ENCODE results near the gene EIF2AK3.
"Not testable (repeated sequence)": the region's sequence is repeated elsewhere in the genome, so short reads cannot be mapped to it uniquely, and the experiment has no call there.

Gene EIF2AK3

GRCh38 chr2:88627055-88627855 lies at the start of gene EIF2AK3:
Gene EIF2AK3 (minus strand): TSS chr2:88627464. CDS start chr2:88627274, 190 bp downstream.
- peak; percentile 99 for DNase-seq (ENCODE audit: low spot score)

DNA sequence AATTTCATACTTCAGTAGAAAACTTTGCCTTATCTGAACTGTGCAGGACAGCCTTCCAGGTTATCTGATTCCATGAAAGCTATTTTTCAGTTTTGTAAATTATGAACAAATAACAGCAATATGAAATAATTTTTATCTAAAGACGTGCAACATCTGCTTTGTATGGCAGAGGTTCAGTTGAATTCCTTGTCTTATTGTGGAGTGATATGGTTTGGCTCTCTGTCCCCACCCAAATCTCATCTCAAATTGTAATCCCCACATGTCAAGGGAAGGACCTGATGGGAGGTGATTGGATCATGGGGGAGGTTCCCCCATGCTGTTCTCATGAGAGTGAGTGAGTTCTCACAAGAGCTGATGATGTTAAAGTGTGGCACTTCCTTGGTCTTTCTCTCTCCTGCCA lies 46.1 kb upstream of the EIF2AK3 start:
- DNase-seq (ENCODE audit: low spot score): no peak

GRCh38 chr2:88671786-88672427 lies 44.6 kb upstream of the EIF2AK3 start:
- peak; percentile 72 for DNase-seq (ENCODE audit: low spot score)

- peak; percentile 15 for DNase-seq (ENCODE audit: low spot score)
Observed at GRCh38 chr2:88669482-88670214, 42.4 kb upstream of the EIF2AK3 start.

DNA sequence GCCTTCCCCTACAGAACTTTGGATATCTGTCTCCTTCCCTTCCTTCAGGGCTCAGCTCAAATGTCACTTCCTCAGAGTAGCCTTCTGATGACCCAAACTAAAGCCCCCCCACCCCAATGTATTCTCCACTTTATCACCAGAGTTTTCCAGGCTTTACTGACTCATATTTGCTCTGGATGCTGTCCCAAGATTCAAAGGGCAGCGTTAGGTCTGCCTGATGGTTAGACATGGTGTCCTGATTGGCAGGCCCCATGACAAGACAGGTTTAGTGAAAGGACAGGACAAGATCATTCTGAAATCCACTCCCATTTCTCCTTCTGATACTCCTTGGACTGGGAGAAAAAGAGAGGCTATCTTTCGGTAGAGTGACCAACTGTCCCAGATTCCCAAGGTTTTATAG lies 41.6 kb upstream of the EIF2AK3 start:
- no peak for DNase-seq (ENCODE audit: low spot score)

DNA sequence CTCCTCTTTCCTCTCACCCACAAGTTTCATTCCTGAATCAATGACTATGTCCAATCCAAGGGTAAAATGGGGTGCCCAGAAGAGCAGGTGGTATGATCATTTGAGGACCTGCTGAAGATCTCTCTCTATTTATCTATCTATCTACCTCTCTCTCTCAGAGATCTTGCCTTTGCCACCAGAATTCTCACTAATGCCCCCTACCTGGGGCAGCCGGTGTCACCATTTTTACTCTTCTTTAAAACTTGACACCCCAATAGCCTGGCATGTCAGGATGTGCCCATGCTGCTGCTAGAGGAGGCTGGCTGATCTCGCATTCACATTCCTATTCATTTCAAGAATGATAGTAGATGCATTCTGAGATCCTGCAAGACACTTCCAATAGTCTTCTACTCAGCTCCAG lies 40.0 kb upstream of the EIF2AK3 start:
- no peak for DNase-seq (ENCODE audit: low spot score)

DNA sequence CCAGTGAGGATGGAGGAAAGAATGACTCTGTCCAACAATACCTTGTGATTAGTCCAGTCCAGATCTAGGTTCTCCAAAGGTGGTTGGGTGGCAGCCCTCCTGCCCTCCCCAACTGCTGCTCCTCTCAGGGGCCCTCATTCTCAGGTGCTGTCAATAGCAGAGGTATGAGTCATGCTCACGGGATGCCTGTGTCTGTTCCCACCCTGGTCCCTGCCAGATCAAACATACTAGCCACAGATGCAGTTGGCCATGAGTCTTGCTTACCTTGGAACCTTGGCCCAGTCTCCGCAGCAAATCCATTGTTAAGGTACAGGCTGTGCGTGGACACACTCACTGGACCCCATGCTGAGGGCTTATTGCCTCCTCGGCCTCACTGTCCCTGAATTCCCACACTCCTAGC lies 39.3 kb upstream of the EIF2AK3 start:
- no peak for DNase-seq (ENCODE audit: low spot score)

GRCh38 chr2:88660622-88661021 lies 33.4 kb upstream of the EIF2AK3 start:
- no peak for DNase-seq (ENCODE audit: low spot score)

GRCh38 chr2:88659538-88659915 lies 32.3 kb upstream of the EIF2AK3 start:
- no peak for DNase-seq (ENCODE audit: low spot score)

DNA sequence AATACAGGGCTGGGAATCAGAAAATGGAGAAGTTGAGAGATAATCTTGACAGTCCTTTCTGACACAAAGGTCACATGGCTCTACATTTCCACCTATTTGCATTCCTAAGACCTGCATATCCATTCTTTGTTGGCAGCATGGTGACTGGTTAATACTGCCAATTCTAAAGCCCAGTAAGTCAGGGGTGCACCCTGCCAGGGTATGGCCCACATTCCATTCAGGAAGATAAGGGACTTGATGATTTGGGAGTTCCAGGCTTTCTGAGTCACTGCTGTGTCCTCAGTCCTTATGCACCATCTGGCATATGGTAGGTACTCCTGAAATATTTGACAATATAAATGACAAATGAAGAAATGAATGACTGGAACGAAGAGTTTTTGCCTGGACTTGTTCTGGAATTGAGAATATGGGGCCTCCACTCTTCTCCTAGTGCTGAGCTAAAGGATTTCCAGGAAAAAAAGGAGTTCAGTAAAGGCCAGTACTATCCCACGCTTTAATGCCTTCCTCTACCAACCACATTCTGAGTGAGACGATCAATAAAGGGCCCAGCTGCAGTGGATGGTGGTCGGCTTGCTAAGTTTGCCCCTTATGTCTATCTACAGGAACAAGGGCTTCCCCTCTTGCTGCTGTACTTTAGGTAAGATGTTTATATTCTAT lies 31.7 kb upstream of the EIF2AK3 start:
- no peak for DNase-seq (ENCODE audit: low spot score)

- no peak for DNase-seq (ENCODE audit: low spot score)
Observed at GRCh38 chr2:88658326-88658725, 31.1 kb upstream of the EIF2AK3 start.

GRCh38 chr2:88657131-88657530 lies 29.9 kb upstream of the EIF2AK3 start:
- no peak for DNase-seq (ENCODE audit: low spot score)

DNA sequence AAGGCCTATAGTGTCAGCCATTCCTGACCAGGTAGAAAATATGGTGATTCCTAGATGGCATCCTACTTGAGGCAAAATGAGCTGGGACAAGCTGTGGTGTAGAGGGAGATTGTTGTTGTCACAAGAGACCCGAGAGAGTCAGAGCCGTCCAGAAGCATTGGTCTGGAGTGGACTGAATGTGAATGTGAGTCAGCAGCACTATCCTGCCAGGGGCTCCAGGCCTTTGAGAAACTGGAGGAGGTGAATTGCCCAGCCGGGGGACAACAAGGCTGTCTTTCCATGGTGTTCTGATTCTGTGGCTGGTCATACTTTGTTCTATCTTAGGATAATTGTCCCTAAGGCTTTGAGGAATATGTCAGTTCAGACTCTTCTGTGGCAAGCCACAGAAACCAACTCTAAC lies 29.4 kb upstream of the EIF2AK3 start:
- no peak for DNase-seq (ENCODE audit: low spot score)

- DNase-seq (ENCODE audit: low spot score): no peak
Observed at GRCh38 chr2:88654714-88655113, 27.4 kb upstream of the EIF2AK3 start.

DNA sequence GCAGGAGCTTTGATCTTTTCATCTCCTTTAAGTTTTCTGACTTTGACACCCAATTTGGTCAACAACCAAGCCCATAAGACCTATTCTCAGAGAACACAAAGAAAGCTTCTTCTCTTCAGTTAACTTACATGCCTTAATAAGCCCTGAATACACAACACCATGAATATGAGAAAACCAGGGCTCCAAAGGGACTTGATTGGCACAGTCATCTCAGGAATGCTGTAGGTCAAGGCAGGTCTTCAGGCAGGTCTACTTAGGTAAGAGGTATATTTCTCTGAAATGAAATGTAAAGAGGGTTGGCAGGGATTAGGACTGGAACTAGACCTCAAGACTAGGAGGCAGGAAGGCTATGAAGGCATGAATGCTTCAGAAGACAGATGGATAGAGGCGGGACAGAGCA lies 24.4 kb upstream of the EIF2AK3 start:
- no peak for DNase-seq (ENCODE audit: low spot score)

GRCh38 chr2:88645291-88645882 lies 18.1 kb upstream of the EIF2AK3 start:
- DNase-seq (ENCODE audit: low spot score): not testable (repeated sequence)

- no peak for DNase-seq (ENCODE audit: low spot score)
Observed at GRCh38 chr2:88642278-88642677, 15.0 kb upstream of the EIF2AK3 start.

- DNase-seq (ENCODE audit: low spot score): no peak
Observed at GRCh38 chr2:88641330-88641729, 14.1 kb upstream of the EIF2AK3 start.

DNA sequence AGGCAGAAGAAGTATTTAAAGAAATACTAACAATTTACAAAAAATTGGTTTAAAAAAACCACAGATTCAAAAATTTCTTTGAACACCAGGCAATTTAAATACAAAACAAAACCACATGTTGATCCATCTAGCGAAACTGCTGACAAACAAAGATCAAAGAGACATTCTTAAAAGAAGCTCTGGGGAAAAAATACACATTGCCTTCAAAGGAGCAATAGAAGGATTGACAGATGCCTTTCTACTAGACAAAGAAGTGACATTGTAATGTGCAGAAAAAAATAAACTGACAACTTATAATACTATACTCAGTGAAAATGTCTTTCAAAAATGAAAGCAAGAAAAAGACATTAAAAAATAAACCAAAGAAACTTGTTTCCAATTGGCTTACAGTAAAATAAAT lies 12.6 kb upstream of the EIF2AK3 start:
- DNase-seq (ENCODE audit: low spot score): no peak

- DNase-seq (ENCODE audit: low spot score): no peak
Observed at GRCh38 chr2:88638743-88639142, 11.5 kb upstream of the EIF2AK3 start.

GRCh38 chr2:88638123-88638650 lies 10.9 kb upstream of the EIF2AK3 start:
- no peak for DNase-seq (ENCODE audit: low spot score)

DNA sequence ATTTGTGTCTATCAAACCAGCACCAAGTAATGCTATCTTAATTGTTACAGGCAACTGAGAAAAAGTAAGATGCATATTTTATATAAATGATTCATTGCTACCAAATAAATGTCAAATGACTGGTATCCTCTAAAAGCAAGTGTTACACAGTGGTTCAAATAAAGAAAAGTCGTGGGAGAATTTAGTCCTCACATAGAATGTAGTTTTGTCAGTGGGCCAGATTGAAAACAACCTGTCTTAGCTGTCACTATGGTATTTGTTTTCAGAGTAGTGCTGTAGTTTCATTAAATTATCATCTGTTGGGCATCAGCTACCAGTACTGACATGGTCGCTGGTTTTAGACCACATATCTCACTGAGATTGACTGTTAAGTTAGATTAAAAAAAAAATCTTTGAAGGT lies 10.2 kb upstream of the EIF2AK3 start:
- no peak for DNase-seq (ENCODE audit: low spot score)
